ENCODE measurements around the gene GPR151. TPM values are rescaled to one million over a fixed set of nuclear protein-coding genes. Genes with fewer than 3 reads are reported as not detected.

Gene GPR151
- total and polyA plus RNA-seq, 2 experiments from 2014 or later, result 0.03 TPM; not detected in 1

GRCh38 chr5:146507428-146507827, 8.6 kb downstream of the GPR151 start:
- Histone ChIP-seq H3K27ac (no peak overlapping the region), H3K36me3 (replicated peaks; ENCODE audit: insufficient read depth, low read depth) (no peaks in the 10 kb centered on the region), H3K27me3 (no peaks in the 10 kb centered on the region), H3K4me3 (no peak overlapping the region), H3K9me2 (replicated peaks; ENCODE audit: insufficient read depth) (no peaks in the 10 kb centered on the region), H3K9me3 (ENCODE audit: low read depth) (no peaks in the 10 kb centered on the region), H2AFZ (no peak overlapping the region), H4K20me1 (ENCODE audit: insufficient read depth, poor library complexity, severe bottlenecking) (no peaks in the 10 kb centered on the region), H3K79me2 (no peaks in the 10 kb centered on the region), H3K4me2 (no peak overlapping the region), H3K4me1 (ENCODE audit: insufficient read depth) (no peaks in the 10 kb centered on the region)
- DNase-seq (ENCODE audit: low spot score), result no peak
- TF ChIP-seq EZH2phosphoT487 (IDR thresholded peaks at IDR 0.05; ENCODE audit: low read depth, severe bottlenecking, unreplicated experiment) (no peak), EZH2 (IDR thresholded peaks at IDR 0.05; ENCODE audit: borderline replicate concordance) (no peak), CTCF (IDR thresholded peaks at IDR 0.05; ENCODE audit: poor library complexity) (no peak)
- 89% methylated on average over 5 of the region's 5 CpGs for WGBS (ENCODE audit: low lambda C conversion rate, missing lambda C conversion rate)

GRCh38 chr5:146499680-146500079, 16.3 kb downstream of the GPR151 start:
- TF ChIP-seq EZH2 (IDR thresholded peaks at IDR 0.05; ENCODE audit: borderline replicate concordance), result no peak
- TF ChIP-seq EZH2phosphoT487 (IDR thresholded peaks at IDR 0.05; ENCODE audit: low read depth, severe bottlenecking, unreplicated experiment), result no peak
- TF ChIP-seq CTCF (IDR thresholded peaks at IDR 0.05; ENCODE audit: poor library complexity), result no peak
- no peaks in the 10 kb centered on the region for H4K20me1 ChIP-seq (ENCODE audit: insufficient read depth, poor library complexity, severe bottlenecking)
- H3K9me3 ChIP-seq (ENCODE audit: low read depth), result no peaks in the 10 kb centered on the region
- no peaks in the 10 kb centered on the region for H3K4me1 ChIP-seq (ENCODE audit: insufficient read depth)
- no peak overlapping the region for H3K4me2 ChIP-seq
- H2AFZ ChIP-seq, result no peak overlapping the region
- no peaks in the 10 kb centered on the region for H3K79me2 ChIP-seq
- 95% methylated on average over 4 of the region's 4 CpGs for WGBS (ENCODE audit: low lambda C conversion rate, missing lambda C conversion rate)
- H3K9me2 ChIP-seq (replicated peaks; ENCODE audit: insufficient read depth), result no peaks in the 10 kb centered on the region
- no peaks in the 10 kb centered on the region for H3K27me3 ChIP-seq
- H3K27ac ChIP-seq, result no peak overlapping the region
- no peak overlapping the region for H3K4me3 ChIP-seq
- DNase-seq (ENCODE audit: low spot score), result no peak
- no peaks in the 10 kb centered on the region for H3K36me3 ChIP-seq (replicated peaks; ENCODE audit: insufficient read depth, low read depth)

GRCh38 chr5:146494656-146495055, 21.3 kb downstream of the GPR151 start:
- Histone ChIP-seq H3K36me3 (replicated peaks; ENCODE audit: insufficient read depth, low read depth) (no peaks in the 10 kb centered on the region), H4K20me1 (ENCODE audit: insufficient read depth, poor library complexity, severe bottlenecking) (no peaks in the 10 kb centered on the region), H3K4me1 (ENCODE audit: insufficient read depth) (no peaks in the 10 kb centered on the region), H3K9me2 (replicated peaks; ENCODE audit: insufficient read depth) (no peaks in the 10 kb centered on the region), H3K4me3 (no peak overlapping the region), H3K9me3 (ENCODE audit: low read depth) (no peaks in the 10 kb centered on the region), H3K27me3 (no peaks in the 10 kb centered on the region), H3K79me2 (no peaks in the 10 kb centered on the region), H3K4me2 (no peak overlapping the region), H3K27ac (no peak overlapping the region), H2AFZ (no peak overlapping the region)
- TF ChIP-seq CTCF (IDR thresholded peaks at IDR 0.05; ENCODE audit: poor library complexity), result no peak
- 88% methylated on average over 2 of the region's 2 CpGs for WGBS (ENCODE audit: low lambda C conversion rate, missing lambda C conversion rate)
- no peak for DNase-seq (ENCODE audit: low spot score)

All from hepatocyte (in vitro differentiated cells).